ENCODE results near the gene LRBA.

LRBA gene

GRCh38 chr4:150367326-150367725 lies 647.8 kb downstream of the LRBA start:
- DNase-seq (ENCODE audit: low spot score): no peak

GRCh38 chr4:150366487-150366999 lies 648.5 kb downstream of the LRBA start:
- DNase-seq (ENCODE audit: low spot score): peak; percentile 16

- DNase-seq (ENCODE audit: low spot score): no peak
These were observed 651.1 kb downstream of the LRBA start for GRCh38 chr4:150363721-150364688.

GRCh38 chr4:150358691-150359090 lies 656.4 kb downstream of the LRBA start:
- no peak for DNase-seq (ENCODE audit: low spot score)

GRCh38 chr4:150357829-150358228 lies 657.3 kb downstream of the LRBA start:
- no peak for DNase-seq (ENCODE audit: low spot score)

GRCh38 chr4:150355858-150356455 lies 659.1 kb downstream of the LRBA start:
- DNase-seq (ENCODE audit: low spot score): no peak

- no peak for DNase-seq (ENCODE audit: low spot score)
These were observed 659.7 kb downstream of the LRBA start for GRCh38 chr4:150355418-150355817.

GRCh38 chr4:150354214-150354796 lies 660.8 kb downstream of the LRBA start:
- no peak for DNase-seq (ENCODE audit: low spot score)

GRCh38 chr4:150348079-150348478 lies 667.0 kb downstream of the LRBA start:
- no peak for DNase-seq (ENCODE audit: low spot score)

GRCh38 chr4:150345207-150345744 lies 669.8 kb downstream of the LRBA start:
- DNase-seq (ENCODE audit: low spot score): no peak

GRCh38 chr4:150343796-150344195 lies 671.3 kb downstream of the LRBA start:
- DNase-seq (ENCODE audit: low spot score): no peak

GRCh38 chr4:150342945-150343344 lies 672.1 kb downstream of the LRBA start:
- peak; percentile 25 for DNase-seq (ENCODE audit: low spot score)

- DNase-seq (ENCODE audit: low spot score): peak; percentile 16
These were observed 677.4 kb downstream of the LRBA start for GRCh38 chr4:150337734-150338133.

GRCh38 chr4:150336676-150337412 lies 678.2 kb downstream of the LRBA start:
- no peak for DNase-seq (ENCODE audit: low spot score)

- no peak for DNase-seq (ENCODE audit: low spot score)
These were observed 682.1 kb downstream of the LRBA start for GRCh38 chr4:150332961-150333360.

GRCh38 chr4:150332086-150332485 lies 683.0 kb downstream of the LRBA start:
- no peak for DNase-seq (ENCODE audit: low spot score)

GRCh38 chr4:150329373-150329772 lies 685.7 kb downstream of the LRBA start:
- no peak for DNase-seq (ENCODE audit: low spot score)

- no peak for DNase-seq (ENCODE audit: low spot score)
These were observed 686.6 kb downstream of the LRBA start for GRCh38 chr4:150328496-150328895.

GRCh38 chr4:150327262-150327780 lies 687.8 kb downstream of the LRBA start:
- DNase-seq (ENCODE audit: low spot score): no peak

GRCh38 chr4:150325872-150326271 lies 689.2 kb downstream of the LRBA start:
- DNase-seq (ENCODE audit: low spot score): no peak
